ENCODE measurements around the gene LSM11. TPM values are rescaled to one million over a fixed set of nuclear protein-coding genes. Genes with fewer than 3 reads are reported as not detected.

LSM11 gene
- total RNA-seq, 1 donor, result 4.7 TPM

- H4K20me1 ChIP-seq (ENCODE audit: insufficient read depth, low read length), result no peaks in the 10 kb centered on the region
- no peak overlapping the region for H3K4me3 ChIP-seq (ENCODE audit: insufficient read depth, low read length)
- DNase-seq (ENCODE audit: insufficient read length, low spot score, missing footprints), result no peak
- no peaks in the 10 kb centered on the region for H3K79me2 ChIP-seq (ENCODE audit: insufficient read depth, low read length)
- H2AFZ ChIP-seq (ENCODE audit: low read length), result no peak overlapping the region
- peaks cover 5% of the 10 kb centered on the region for H3K27me3 ChIP-seq (ENCODE audit: insufficient read depth, low read length)
- TF ChIP-seq CTCF (IDR thresholded peaks at IDR 0.05; ENCODE audit: extremely low read depth, low read depth, low read length), result no peak
- H3K27ac ChIP-seq (ENCODE audit: low read depth, low read length), result no peak overlapping the region
- H3K36me3 ChIP-seq (ENCODE audit: insufficient read depth, low read length), result no peaks in the 10 kb centered on the region
- H3K4me2 ChIP-seq (ENCODE audit: insufficient read depth, low read length), result no peak overlapping the region
- H3K9me3 ChIP-seq (ENCODE audit: low read depth, low read length), result no peaks in the 10 kb centered on the region
- H3K4me1 ChIP-seq (ENCODE audit: insufficient read depth, low read length), result no peaks in the 10 kb centered on the region
These were observed 27.2 kb downstream of the LSM11 start for GRCh38 chr5:157770665-157771064.

DNA sequence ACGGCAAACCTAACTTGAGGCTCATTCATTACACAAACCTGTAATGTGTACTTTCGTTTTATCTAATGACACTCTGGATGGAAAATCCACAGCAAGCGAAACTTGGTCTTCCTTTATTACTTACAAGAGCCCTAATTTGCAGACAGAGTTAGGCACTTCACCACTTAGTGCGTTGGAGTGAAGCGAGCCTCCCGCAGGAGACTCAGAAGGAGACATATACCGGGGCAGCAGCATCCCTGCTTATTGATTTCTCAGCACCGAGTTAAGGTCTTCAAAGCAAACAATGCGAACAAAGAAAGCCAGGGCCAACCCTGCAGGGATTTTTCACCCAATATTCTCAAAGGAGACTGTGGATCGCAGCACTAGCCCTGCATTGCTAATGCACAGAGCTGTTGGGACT lies 28.6 kb downstream of the LSM11 start:
- Histone ChIP-seq H3K4me1 (ENCODE audit: insufficient read depth, low read length) (no peaks in the 10 kb centered on the region), H3K79me2 (ENCODE audit: insufficient read depth, low read length) (no peaks in the 10 kb centered on the region), H3K27me3 (ENCODE audit: insufficient read depth, low read length) (peaks cover 5% of the 10 kb centered on the region), H3K9me3 (ENCODE audit: low read depth, low read length) (no peaks in the 10 kb centered on the region), H3K27ac (ENCODE audit: low read depth, low read length) (no peak overlapping the region), H3K36me3 (ENCODE audit: insufficient read depth, low read length) (no peaks in the 10 kb centered on the region), H3K4me2 (ENCODE audit: insufficient read depth, low read length) (no peak overlapping the region), H2AFZ (ENCODE audit: low read length) (no peak overlapping the region), H4K20me1 (ENCODE audit: insufficient read depth, low read length) (no peaks in the 10 kb centered on the region), H3K4me3 (ENCODE audit: insufficient read depth, low read length) (no peak overlapping the region)
- no peak for DNase-seq (ENCODE audit: insufficient read length, low spot score, missing footprints)
- no peak for TF ChIP-seq CTCF (IDR thresholded peaks at IDR 0.05; ENCODE audit: extremely low read depth, low read depth, low read length)

DNA sequence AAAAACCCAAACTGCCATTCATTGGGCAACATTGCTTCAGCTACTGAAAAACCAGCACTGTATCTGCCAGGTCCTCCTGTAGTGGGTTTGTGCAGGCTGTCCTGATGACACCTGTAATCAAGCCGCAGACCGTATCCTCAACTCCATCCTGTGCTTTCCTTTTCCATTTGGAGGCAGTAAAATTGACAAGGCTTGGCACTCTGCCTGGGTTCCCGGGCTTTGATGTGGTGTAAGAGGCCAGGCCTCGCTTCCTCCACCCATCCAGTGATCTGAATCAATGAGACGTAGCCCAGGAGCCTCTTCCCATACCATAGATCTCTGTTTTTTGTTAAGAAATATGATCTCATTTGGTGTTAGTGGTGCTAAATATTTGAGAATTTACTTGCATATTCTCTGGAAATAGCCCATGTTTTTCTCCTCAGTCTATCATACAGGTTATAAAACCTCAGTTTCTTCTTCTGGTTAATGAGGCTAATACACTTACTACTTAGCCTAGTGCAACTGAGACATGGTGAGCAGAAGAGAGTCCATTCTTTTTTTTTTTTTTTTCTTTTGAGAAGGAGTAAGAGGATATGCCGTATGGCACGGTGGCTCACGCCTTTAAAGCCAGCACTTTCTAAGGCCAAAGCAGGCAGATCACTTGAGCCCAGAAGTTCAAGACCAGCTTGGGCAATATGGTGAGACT lies 34.8 kb downstream of the LSM11 start:
- DNase-seq (ENCODE audit: insufficient read length, low spot score, missing footprints), result peak; percentile 35
- Histone ChIP-seq H3K4me1 (ENCODE audit: insufficient read depth, low read length) (no peaks in the 10 kb centered on the region), H3K27ac (ENCODE audit: low read depth, low read length) (no peak overlapping the region), H3K4me2 (ENCODE audit: insufficient read depth, low read length) (no peak overlapping the region), H3K27me3 (ENCODE audit: insufficient read depth, low read length) (no peaks in the 10 kb centered on the region), H3K9me3 (ENCODE audit: low read depth, low read length) (no peaks in the 10 kb centered on the region), H3K79me2 (ENCODE audit: insufficient read depth, low read length) (no peaks in the 10 kb centered on the region), H4K20me1 (ENCODE audit: insufficient read depth, low read length) (no peaks in the 10 kb centered on the region), H2AFZ (ENCODE audit: low read length) (no peak overlapping the region), H3K4me3 (ENCODE audit: insufficient read depth, low read length) (no peak overlapping the region), H3K36me3 (ENCODE audit: insufficient read depth, low read length) (no peaks in the 10 kb centered on the region)
- TF ChIP-seq CTCF (IDR thresholded peaks at IDR 0.05; ENCODE audit: extremely low read depth, low read depth, low read length), result no peak

DNA sequence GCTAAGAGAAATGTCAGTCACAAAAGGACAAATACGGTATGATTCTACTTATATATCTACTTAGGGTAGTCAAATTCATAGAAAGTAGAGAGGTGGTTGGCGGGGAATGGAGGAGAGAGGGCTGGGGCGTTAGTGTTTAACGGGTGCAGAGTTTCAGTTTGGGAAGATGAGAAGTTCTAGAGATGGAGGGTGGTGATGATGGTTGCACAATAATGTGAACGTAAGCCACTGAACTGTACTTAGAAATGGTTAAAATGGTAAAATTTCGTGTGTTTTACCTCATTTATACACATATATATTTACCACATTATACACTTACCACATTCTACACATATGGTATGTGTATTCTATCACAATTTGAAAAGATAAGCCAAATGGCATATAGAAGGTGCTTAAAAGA lies 35.7 kb downstream of the LSM11 start:
- Histone ChIP-seq H3K4me2 (ENCODE audit: insufficient read depth, low read length) (no peak overlapping the region), H3K4me3 (ENCODE audit: insufficient read depth, low read length) (no peak overlapping the region), H3K79me2 (ENCODE audit: insufficient read depth, low read length) (no peaks in the 10 kb centered on the region), H3K4me1 (ENCODE audit: insufficient read depth, low read length) (no peaks in the 10 kb centered on the region), H3K27ac (ENCODE audit: low read depth, low read length) (no peak overlapping the region), H4K20me1 (ENCODE audit: insufficient read depth, low read length) (no peaks in the 10 kb centered on the region), H3K9me3 (ENCODE audit: low read depth, low read length) (no peaks in the 10 kb centered on the region), H2AFZ (ENCODE audit: low read length) (no peak overlapping the region), H3K27me3 (ENCODE audit: insufficient read depth, low read length) (no peaks in the 10 kb centered on the region), H3K36me3 (ENCODE audit: insufficient read depth, low read length) (peaks cover 4% of the 10 kb centered on the region)
- no peak for TF ChIP-seq CTCF (IDR thresholded peaks at IDR 0.05; ENCODE audit: extremely low read depth, low read depth, low read length)
- DNase-seq (ENCODE audit: insufficient read length, low spot score, missing footprints), result no peak
